Measurements from ENCODE around the gene CHGA.

GRCh38 chr14:92935446-92935845, 12.5 kb downstream of the CHGA start:
- TF ChIP-seq CTCF (IDR thresholded peaks at IDR 0.05) (no peak), POLR2A (IDR thresholded peaks at IDR 0.05) (no peak)

Measured in right lobe of liver (tissue), 4 donors.